Astrocyte (in vitro differentiated cells and primary cell): Measurements from ENCODE around the gene TBRG4. TPM values are rescaled to one million over a fixed set of nuclear protein-coding genes. Genes with fewer than 3 reads are reported as not detected.

Experiments used
- DNase-seq: peaks from one replicate; pipeline ENCODE4 v3.0.0-alpha.2; 2010; ENCODE audit warnings: low read depth
- FAIRE-seq: peaks from 2 replicates; lab custom pipeline; 2011; peaks lifted over from hg19 to GRCh38; lab: Jason Lieb, UNC
- H2AFZ ChIP-seq: 2 replicates; pipeline ENCODE4 v1.6.0; 2012; ENCODE audit warnings: low read depth, low read length, inconsistent platforms
- H3K27ac ChIP-seq: 2 replicates; pipeline ENCODE4 v1.5.1; 2011; ENCODE audit warnings: low read depth, low read length, inconsistent platforms
- H3K27me3 ChIP-seq: 2 replicates; pipeline ENCODE4 v1.6.0; 2011; ENCODE audit warnings: low read length, inconsistent platforms; ENCODE audit not compliant: insufficient read depth
- H3K36me3 ChIP-seq: 2 replicates; pipeline ENCODE4 v1.5.1; 2011; ENCODE audit warnings: low read length, inconsistent platforms; ENCODE audit not compliant: insufficient read depth
- H3K4me1 ChIP-seq: 2 replicates; pipeline ENCODE4 v1.5.1; 2011; ENCODE audit warnings: low read length, inconsistent platforms; ENCODE audit not compliant: insufficient read depth
- H3K4me2 ChIP-seq: 2 replicates; pipeline ENCODE4 v1.6.0; 2012; ENCODE audit warnings: low read length, inconsistent platforms
- H3K4me3 ChIP-seq: 2 replicates; pipeline ENCODE4 v1.5.1; 2011; ENCODE audit warnings: low read depth, mild to moderate bottlenecking, low read length, inconsistent platforms; ENCODE audit not compliant: insufficient read depth
- H3K79me2 ChIP-seq: 2 replicates; pipeline ENCODE4 v1.6.0; 2012; ENCODE audit warnings: mild to moderate bottlenecking, low read length, inconsistent platforms; ENCODE audit not compliant: insufficient read depth
- H3K9ac ChIP-seq: 2 replicates; pipeline ENCODE4 v1.6.0; 2012; ENCODE audit warnings: mild to moderate bottlenecking, low read length, inconsistent platforms
- H3K9me3 ChIP-seq: 2 replicates; pipeline ENCODE4 v1.5.1; 2012; ENCODE audit warnings: low read depth, mild to moderate bottlenecking, low read length, inconsistent platforms; ENCODE audit not compliant: insufficient read depth
- H4K20me1 ChIP-seq: 2 replicates; pipeline ENCODE4 v1.6.0; 2012; ENCODE audit warnings: low read length, inconsistent platforms; ENCODE audit not compliant: insufficient read depth
- H3K27ac Mint-ChIP-seq: one replicate; pipeline ENCODE4 v1.8.0; 2021; ENCODE audit warnings: mild to moderate bottlenecking, mixed read lengths; ENCODE audit not compliant: unreplicated experiment
- H3K27me3 Mint-ChIP-seq: one replicate; pipeline ENCODE4 v1.8.0; 2021; ENCODE audit warnings: low read depth, mixed read lengths; ENCODE audit not compliant: unreplicated experiment
- H3K36me3 Mint-ChIP-seq: one replicate; pipeline ENCODE4 v1.8.0; 2021; ENCODE audit warnings: low read depth, mixed read lengths; ENCODE audit not compliant: unreplicated experiment
- H3K4me1 Mint-ChIP-seq: one replicate; pipeline ENCODE4 v1.8.0; 2021; ENCODE audit warnings: low read depth, mixed read lengths; ENCODE audit not compliant: unreplicated experiment
- H3K4me3 Mint-ChIP-seq: one replicate; pipeline ENCODE4 v1.8.0; 2021; ENCODE audit warnings: mild to moderate bottlenecking, moderate library complexity, mixed read lengths; ENCODE audit not compliant: unreplicated experiment
- H3K9me3 Mint-ChIP-seq: one replicate; pipeline ENCODE4 v1.8.0; 2021; ENCODE audit warnings: mild to moderate bottlenecking, mixed read lengths; ENCODE audit not compliant: unreplicated experiment
- CTCF ChIP-seq: IDR thresholded peaks from 2 replicates; pipeline ENCODE4 v1.5.1; 2011; ENCODE audit warnings: low read depth, mild to moderate bottlenecking, inconsistent platforms, low read length, moderate library complexity; ENCODE audit not compliant: insufficient read depth
- EZH2 ChIP-seq: IDR thresholded peaks from 2 replicates; pipeline ENCODE4 v1.6.1; 2012; ENCODE audit warnings: mild to moderate bottlenecking, low read length, inconsistent platforms; ENCODE audit not compliant: insufficient read depth
- total RNA-seq: library from RNA; stranded (reverse); gene quantifications from 2 replicates; pipeline ENCODE4 v1.2.1, GENCODE V29; 2021

The TBRG4 gene
- total RNA-seq, 1 donor from 2014 or later = 65.2 TPM

GRCh38 chr7:45140827-45141226 is 29.3 kb upstream of the TBRG4 start:
- Mint-ChIP-seq H3K27ac (no peak overlapping the region), H3K9me3 (no peaks in the 10 kb centered on the region), H3K27me3 (peaks cover 14% of the 10 kb centered on the region), H3K4me1 (peaks cover 2% of the 10 kb centered on the region), H3K36me3 (no peaks in the 10 kb centered on the region), H3K4me3 (no peak overlapping the region)
- TF ChIP-seq EZH2 (no peak), CTCF (no peak)
- Histone ChIP-seq H3K9me3 (no peaks in the 10 kb centered on the region), H3K27ac (no peak overlapping the region), H3K4me1 (no peaks in the 10 kb centered on the region), H3K79me2 (no peaks in the 10 kb centered on the region), H4K20me1 (no peaks in the 10 kb centered on the region), H3K36me3 (no peaks in the 10 kb centered on the region), H3K4me3 (no peak overlapping the region), H3K27me3 (peaks cover 11% of the 10 kb centered on the region), H3K9ac (no peak overlapping the region), H3K4me2 (no peak overlapping the region), H2AFZ (no peak overlapping the region)
- DNase-seq (no peak), FAIRE-seq (no peak)

GRCh38 chr7:45138433-45139267 is 27.2 kb upstream of the TBRG4 start:
- no peak overlapping the region for H3K4me3 ChIP-seq
- H3K4me1 Mint-ChIP-seq = peaks cover 2% of the 10 kb centered on the region

More at GRCh38 chr7:45138433-45139267, 27.2 kb upstream of the TBRG4 start:
- TF ChIP-seq CTCF (no peak), EZH2 (no peak)
- no peak for DNase-seq
- Histone ChIP-seq H3K36me3 (no peaks in the 10 kb centered on the region), H3K9me3 (no peaks in the 10 kb centered on the region), H2AFZ (no peak overlapping the region), H3K27ac (no peak overlapping the region), H3K79me2 (no peaks in the 10 kb centered on the region), H4K20me1 (no peaks in the 10 kb centered on the region), H3K4me2 (no peak overlapping the region), H3K9ac (no peak overlapping the region), H3K4me1 (no peaks in the 10 kb centered on the region), H3K27me3 (peaks cover 11% of the 10 kb centered on the region)
- no peak for FAIRE-seq
- H3K9me3 Mint-ChIP-seq = no peaks in the 10 kb centered on the region
- no peak overlapping the region for H3K27ac Mint-ChIP-seq
- H3K36me3 Mint-ChIP-seq = no peaks in the 10 kb centered on the region
- H3K27me3 Mint-ChIP-seq = peaks cover 15% of the 10 kb centered on the region
- H3K4me3 Mint-ChIP-seq = no peak overlapping the region
